ENCODE results near the gene TNFSF8.

TNFSF8 gene

DNA sequence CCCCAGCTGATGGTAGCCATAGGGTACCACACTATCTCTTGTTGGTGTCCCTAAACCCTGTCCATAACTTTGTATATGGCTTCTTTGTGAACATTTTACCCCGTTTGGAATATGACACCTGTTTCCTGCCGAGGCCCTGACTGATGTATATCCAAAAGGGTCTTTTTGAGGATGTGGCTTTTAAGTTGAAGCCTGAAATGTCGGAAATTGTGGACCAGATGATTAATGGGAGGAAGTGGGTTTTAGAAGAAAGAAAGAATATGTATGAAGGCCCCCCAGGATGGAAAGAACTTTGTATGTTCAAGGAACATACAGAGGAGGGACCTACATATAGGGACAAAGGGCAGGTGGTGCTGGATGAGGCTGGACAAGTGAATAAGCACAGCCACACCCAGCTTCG lies 16.7 kb upstream of the TNFSF8 start (continued):
- no peak for TF ChIP-seq CSRNP3 (CRISPR knock-in tag; IDR thresholded peaks at IDR 0.05)
- TF ChIP-seq POU6F1 (CRISPR knock-in tag; IDR thresholded peaks at IDR 0.05; ENCODE audit: borderline replicate concordance, low read depth), result no peak
- TF ChIP-seq RARB (CRISPR knock-in tag; IDR thresholded peaks at IDR 0.05), result no peak
- no peak for TF ChIP-seq OSR1 (CRISPR knock-in tag; IDR thresholded peaks at IDR 0.05)

DNA sequence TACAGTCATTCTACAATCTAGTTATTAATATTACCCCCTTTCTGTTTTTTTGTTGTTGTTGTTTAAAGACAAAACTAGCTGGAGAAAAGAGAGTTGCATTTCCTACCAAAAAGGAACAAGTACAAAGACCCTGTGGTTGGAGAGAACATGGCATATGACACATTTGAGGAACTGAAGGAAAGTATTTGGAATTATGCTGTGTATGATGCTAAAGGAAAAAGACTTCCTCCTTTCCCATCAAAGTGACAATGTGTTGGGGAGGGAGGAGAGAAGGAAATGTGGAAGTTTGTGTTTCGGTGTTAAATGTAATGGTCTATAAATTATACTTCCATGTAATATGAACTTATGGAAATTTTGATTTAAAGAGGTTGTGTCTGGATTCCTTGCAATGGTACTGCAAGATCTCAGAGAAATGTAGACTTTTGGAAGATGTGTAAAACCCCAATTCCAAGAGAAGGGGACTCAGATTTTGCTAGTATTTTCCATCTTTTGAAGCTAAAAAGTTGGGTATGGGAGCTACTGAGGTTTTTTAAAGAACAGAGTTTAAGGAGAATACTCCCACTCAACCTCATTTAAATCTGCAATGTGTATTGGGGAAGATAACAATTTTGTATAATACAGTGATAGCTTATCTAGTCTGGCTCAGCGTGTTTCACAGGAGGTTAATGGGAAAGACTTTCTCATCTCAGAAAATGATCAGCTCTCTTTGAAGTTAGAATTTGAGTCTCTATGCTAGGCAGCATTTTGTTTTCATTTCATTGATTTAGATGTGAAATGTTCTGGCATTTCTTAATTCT lies 15.4 kb upstream of the TNFSF8 start:
- ATAC-seq, result no peak
- TF ChIP-seq PPARA (CRISPR knock-in tag; IDR thresholded peaks at IDR 0.05; ENCODE audit: borderline replicate concordance), result no peak
- no peak for TF ChIP-seq POU6F1 (CRISPR knock-in tag; IDR thresholded peaks at IDR 0.05; ENCODE audit: borderline replicate concordance, low read depth)
- TF ChIP-seq TCF4 (CRISPR knock-in tag; IDR thresholded peaks at IDR 0.05; ENCODE audit: borderline replicate concordance), result no peak
- TF ChIP-seq ESRRG (CRISPR knock-in tag; IDR thresholded peaks at IDR 0.05), result no peak

GRCh38 chr9:114941376-114941775 lies 11.0 kb upstream of the TNFSF8 start:
- TF ChIP-seq POU6F1 (CRISPR knock-in tag; IDR thresholded peaks at IDR 0.05; ENCODE audit: borderline replicate concordance, low read depth) (no peak), TSHZ2 (CRISPR knock-in tag; IDR thresholded peaks at IDR 0.05) (no peak), OSR1 (CRISPR knock-in tag; IDR thresholded peaks at IDR 0.05) (no peak), SNAI2 (CRISPR knock-in tag; IDR thresholded peaks at IDR 0.05) (no peak), PPARA (CRISPR knock-in tag; IDR thresholded peaks at IDR 0.05; ENCODE audit: borderline replicate concordance) (no peak)
- ATAC-seq, result no peak

DNA sequence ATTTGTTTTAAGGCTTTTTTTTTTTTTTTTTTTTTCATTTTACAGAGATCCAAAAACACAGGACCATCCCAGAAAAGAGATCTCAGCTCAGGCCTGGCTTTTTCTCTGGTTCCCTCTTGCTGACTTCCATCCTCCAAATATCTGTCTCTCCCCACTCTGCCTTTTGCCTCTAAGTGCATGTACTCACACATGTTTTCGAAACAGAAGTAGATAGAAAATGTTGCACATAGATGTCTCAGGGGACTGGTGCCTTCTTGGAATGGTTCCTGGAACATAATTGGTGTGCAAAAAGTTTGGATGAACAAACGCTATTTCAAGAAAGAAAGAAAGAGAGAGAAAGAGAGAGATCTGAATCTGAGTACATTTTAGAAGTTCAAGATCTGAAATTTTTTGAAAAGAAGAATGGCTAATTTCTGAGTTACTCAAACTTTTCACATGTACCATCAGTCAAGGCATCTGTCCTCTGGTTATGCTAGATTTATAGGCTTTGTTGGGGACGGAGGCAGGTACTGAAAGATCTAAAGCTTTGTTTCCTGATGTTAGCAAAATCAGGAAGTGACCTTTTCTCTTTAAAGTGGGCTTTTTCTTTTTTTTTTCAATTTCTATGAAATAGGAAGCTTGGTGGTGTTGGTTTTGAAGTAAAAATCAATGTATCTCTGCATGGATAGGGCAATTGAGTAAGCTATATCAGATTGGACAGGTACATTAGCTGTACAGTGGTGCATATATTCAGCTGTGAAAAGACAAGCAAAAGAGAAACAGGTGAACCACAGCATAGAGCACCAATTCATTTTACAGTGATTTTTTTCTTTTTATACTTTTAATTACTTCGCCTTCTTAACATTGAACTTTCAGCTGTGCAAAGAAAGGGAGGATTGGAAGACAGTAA lies 8.5 kb upstream of the TNFSF8 start:
- ATAC-seq, result no peak

More for the DNA sequence above, 8.5 kb upstream of the TNFSF8 start:
- no peak for TF ChIP-seq TOX (CRISPR knock-in tag; IDR thresholded peaks at IDR 0.05; ENCODE audit: borderline replicate concordance)
- no peak for TF ChIP-seq ARNTL (CRISPR knock-in tag; IDR thresholded peaks at IDR 0.05; ENCODE audit: borderline replicate concordance, low read depth)
- no peak for TF ChIP-seq ZNF70 (CRISPR knock-in tag; IDR thresholded peaks at IDR 0.05)
- no peak for TF ChIP-seq PPARA (CRISPR knock-in tag; IDR thresholded peaks at IDR 0.05; ENCODE audit: borderline replicate concordance)
- no peak for TF ChIP-seq CSRNP3 (CRISPR knock-in tag; IDR thresholded peaks at IDR 0.05)
- no peak for TF ChIP-seq ZNF565 (CRISPR knock-in tag; conservative IDR thresholded peaks at IDR 0.05; ENCODE audit: low read depth)
- no peak for TF ChIP-seq ESRRG (CRISPR knock-in tag; IDR thresholded peaks at IDR 0.05)
- TF ChIP-seq ZC3H10 (CRISPR knock-in tag; IDR thresholded peaks at IDR 0.05), result no peak
- no peak for TF ChIP-seq CSDC2 (CRISPR knock-in tag; IDR thresholded peaks at IDR 0.05)
- no peak for TF ChIP-seq BACH2 (CRISPR knock-in tag; IDR thresholded peaks at IDR 0.05; ENCODE audit: borderline replicate concordance)
- TF ChIP-seq, protein P1, sequence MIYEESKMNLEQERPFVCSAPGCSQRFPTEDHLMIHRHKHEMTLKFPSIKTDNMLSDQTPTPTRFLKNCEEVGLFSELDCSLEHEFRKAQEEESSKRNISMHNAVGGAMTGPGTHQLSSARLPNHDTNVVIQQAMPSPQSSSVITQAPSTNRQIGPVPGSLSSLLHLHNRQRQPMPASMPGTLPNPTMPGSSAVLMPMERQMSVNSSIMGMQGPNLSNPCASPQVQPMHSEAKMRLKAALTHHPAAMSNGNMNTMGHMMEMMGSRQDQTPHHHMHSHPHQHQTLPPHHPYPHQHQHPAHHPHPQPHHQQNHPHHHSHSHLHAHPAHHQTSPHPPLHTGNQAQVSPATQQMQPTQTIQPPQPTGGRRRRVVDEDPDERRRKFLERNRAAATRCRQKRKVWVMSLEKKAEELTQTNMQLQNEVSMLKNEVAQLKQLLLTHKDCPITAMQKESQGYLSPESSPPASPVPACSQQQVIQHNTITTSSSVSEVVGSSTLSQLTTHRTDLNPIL (CRISPR knock-in tag; IDR thresholded peaks at IDR 0.05; ENCODE audit: low read depth), result no peak
- no peak for TF ChIP-seq TCF4 (CRISPR knock-in tag; IDR thresholded peaks at IDR 0.05; ENCODE audit: borderline replicate concordance)
- TF ChIP-seq ZFP3 (CRISPR knock-in tag; IDR thresholded peaks at IDR 0.05), result no peak
- TF ChIP-seq SNAI2 (CRISPR knock-in tag; IDR thresholded peaks at IDR 0.05), result no peak
- TF ChIP-seq GLIS3 (CRISPR knock-in tag; IDR thresholded peaks at IDR 0.05), result no peak
